Dermis lymphatic vessel endothelial cell (primary cell): Measurements from ENCODE around the gene TXNDC17. TPM values are rescaled to one million over a fixed set of nuclear protein-coding genes. Genes with fewer than 3 reads are reported as not detected.

ENCODE experiments used
- total RNA-seq: library from RNA; depleted of rRNA; stranded (reverse); fragments of >200 nt; gene quantifications from 2 replicates; pipeline ENCODE4 v1.2.1, GENCODE V29; 2014

The TXNDC17 gene
- total RNA-seq: 60.1 and 90.9 TPM in 2 replicates

GRCh38 chr17:6640536-6641246 lies at the start of gene TXNDC17, which contains the start of gene KIAA0753:
TXNDC17 (plus strand) TSS chr17:6641060; CDS start chr17:6641083, 23 bp downstream.
KIAA0753 (minus strand) TSS chr17:6640711; CDS start chr17:6635103, 5,608 bp downstream.

GRCh38 chr17:6651354-6651918 lies 10.6 kb downstream of the TXNDC17 start, which contains the start of the genes C17orf100 and MED31:
C17orf100 (plus strand) TSS chr17:6651762; CDS start chr17:6651914, 152 bp downstream.
MED31 (minus strand) TSS chr17:6651605; CDS start chr17:6651528, 77 bp downstream.

Other genes with a start within 250 kb of the TXNDC17 start
- not detected in 2 replicates for gene AIPL1, start 205.9 kb upstream of the TXNDC17 start, total RNA-seq
- 3.9 and 4.0 TPM in 2 replicates for gene PIMREG, start 196.6 kb upstream of the TXNDC17 start, total RNA-seq
- gene PITPNM3, start 84.5 kb upstream of the TXNDC17 start, total RNA-seq: 0.09 and 0.11 TPM in 2 replicates
- 6.4 and 10.1 TPM in 2 replicates for gene KIAA0753, start 349 bp upstream of the TXNDC17 start, total RNA-seq
- 7.3 and 8.9 TPM in 2 replicates for gene MED31, start 10.5 kb downstream of the TXNDC17 start, total RNA-seq
- gene C17orf100, start 10.7 kb downstream of the TXNDC17 start, total RNA-seq: 0.43 and 0.52 TPM in 2 replicates
- 0.09 and 0.11 TPM in 2 replicates for gene SLC13A5, start 72.3 kb downstream of the TXNDC17 start, total RNA-seq
- under 0.01 and 0.22 TPM in 2 replicates for gene XAF1, start 115.0 kb downstream of the TXNDC17 start, total RNA-seq
- 14.4 and 24.9 TPM in 2 replicates for gene FBXO39, start 135.2 kb downstream of the TXNDC17 start, total RNA-seq
- 0.11 TPM in 1 of 2 replicates, not detected in the other for gene TEKT1, start 190.7 kb downstream of the TXNDC17 start, total RNA-seq